Measurements from ENCODE around the gene ATRX.

- no peak for TF ChIP-seq POLR2A (IDR thresholded peaks at IDR 0.05; ENCODE audit: control extremely low read depth in 1 of 2, low read depth in 2 of 2, low read length in 2 of 2)
- TF ChIP-seq CTCF (IDR thresholded peaks at IDR 0.05; ENCODE audit: control extremely low read depth in 1 of 3, insufficient read depth in 1 of 3, low read depth in 1 of 3, low read length in 3 of 3) = no peak
- TF ChIP-seq TEAD4 (IDR thresholded peaks at IDR 0.05; ENCODE audit: low read depth, low read length) = no peak
These were observed 66.6 kb downstream of the ATRX start for GRCh38 chrX:77719388-77719787.

Measured in H1 (cell line).